ENCODE results near the gene ANKRD44. TPM values are rescaled to one million over a fixed set of nuclear protein-coding genes. Genes with fewer than 3 reads are reported as not detected.

The ANKRD44 gene
- total RNA-seq, 1 donor: 80.2 TPM

- no peak for DNase-seq (ENCODE audit: low read depth in 2 of 3, low spot score in 2 of 3)
Measured at GRCh38 chr2:197159661-197160211, 150.8 kb downstream of the ANKRD44 start.

- no peak for DNase-seq (ENCODE audit: low read depth in 2 of 3, low spot score in 2 of 3)
Measured at GRCh38 chr2:197158591-197159550, 151.7 kb downstream of the ANKRD44 start.

- no peak for DNase-seq (ENCODE audit: low read depth in 2 of 3, low spot score in 2 of 3)
Measured at GRCh38 chr2:197157879-197158537, 152.6 kb downstream of the ANKRD44 start.

- no peak for DNase-seq (ENCODE audit: low read depth in 2 of 3, low spot score in 2 of 3)
Measured at GRCh38 chr2:197156771-197157170, 153.8 kb downstream of the ANKRD44 start.

- peak in 2 of 3 donors; percentile 78 to 88 for DNase-seq (ENCODE audit: low read depth in 2 of 3, low spot score in 2 of 3)
Measured at GRCh38 chr2:197152451-197153228, 157.9 kb downstream of the ANKRD44 start.

GRCh38 chr2:197149546-197149945 is 161.0 kb downstream of the ANKRD44 start:
- no peak for DNase-seq (ENCODE audit: low read depth in 2 of 3, low spot score in 2 of 3)

GRCh38 chr2:197148401-197148800 is 162.2 kb downstream of the ANKRD44 start:
- no peak for DNase-seq (ENCODE audit: low read depth in 2 of 3, low spot score in 2 of 3)

GRCh38 chr2:197147942-197148341 is 162.6 kb downstream of the ANKRD44 start:
- DNase-seq (ENCODE audit: low read depth in 2 of 3, low spot score in 2 of 3): no peak

- no peak for DNase-seq (ENCODE audit: low read depth in 2 of 3, low spot score in 2 of 3)
Measured at GRCh38 chr2:197146995-197147394, 163.6 kb downstream of the ANKRD44 start.

- DNase-seq (ENCODE audit: low read depth in 2 of 3, low spot score in 2 of 3): peak in 2 of 3 donors; percentile 77 to 93
Measured at GRCh38 chr2:197145471-197146056, 165.0 kb downstream of the ANKRD44 start.

GRCh38 chr2:197144183-197144582 is 166.4 kb downstream of the ANKRD44 start:
- no peak for DNase-seq (ENCODE audit: low read depth in 2 of 3, low spot score in 2 of 3)

GRCh38 chr2:197141702-197142473 is 168.7 kb downstream of the ANKRD44 start:
- DNase-seq (ENCODE audit: low read depth in 2 of 3, low spot score in 2 of 3): no peak

GRCh38 chr2:197140045-197140444 is 170.5 kb downstream of the ANKRD44 start:
- no peak for DNase-seq (ENCODE audit: low read depth in 2 of 3, low spot score in 2 of 3)

- DNase-seq (ENCODE audit: low read depth in 2 of 3, low spot score in 2 of 3): no peak
Measured at GRCh38 chr2:197138506-197138905, 172.1 kb downstream of the ANKRD44 start.

GRCh38 chr2:197137826-197138477 is 172.6 kb downstream of the ANKRD44 start:
- DNase-seq (ENCODE audit: low read depth in 2 of 3, low spot score in 2 of 3): no peak

- no peak for DNase-seq (ENCODE audit: low read depth in 2 of 3, low spot score in 2 of 3)
Measured at GRCh38 chr2:197137231-197137630, 173.3 kb downstream of the ANKRD44 start.

- no peak for DNase-seq (ENCODE audit: low read depth in 2 of 3, low spot score in 2 of 3)
Measured at GRCh38 chr2:197136452-197136851, 174.1 kb downstream of the ANKRD44 start.

- DNase-seq (ENCODE audit: low read depth in 2 of 3, low spot score in 2 of 3): no peak
Measured at GRCh38 chr2:197135806-197136205, 174.8 kb downstream of the ANKRD44 start.

GRCh38 chr2:197134206-197134605 is 176.4 kb downstream of the ANKRD44 start:
- DNase-seq (ENCODE audit: low read depth in 2 of 3, low spot score in 2 of 3): no peak

All from hematopoietic multipotent progenitor cell (in vitro differentiated cells).